Stimulated activated CD4-positive, alpha-beta T cell treated with anti-CD3 and anti-CD28 coated beads, Interleukin-2, amount 100 ng/mL, for 4 hours (primary cell): ENCODE data around the gene SCARF1.
"Not testable (repeated sequence)": the region's sequence is repeated elsewhere in the genome, so short reads cannot be mapped to it uniquely, and the experiment has no call there.

Source experiments
- DNase-seq: peaks from one replicate; pipeline ENCODE4 v3.0.0-alpha.2; 2020; ENCODE audit warnings: low read depth

The SCARF1 gene

GRCh38 chr17:1645207-1646171 lies at the start of gene SCARF1:
Gene SCARF1 (minus strand): TSS chr17:1645732. CDS start chr17:1645697, 35 bp downstream.
- no peak for DNase-seq

- DNase-seq = no peak
Measured at GRCh38 chr17:1693339-1693738, 47.8 kb upstream of the SCARF1 start.

GRCh38 chr17:1690544-1691221 lies 45.2 kb upstream of the SCARF1 start:
- DNase-seq = no peak

GRCh38 chr17:1688405-1688804 lies 42.9 kb upstream of the SCARF1 start:
- not testable (repeated sequence) for DNase-seq

GRCh38 chr17:1686086-1686485 lies 40.6 kb upstream of the SCARF1 start:
- no peak for DNase-seq

- DNase-seq = peak; percentile 97
Measured at GRCh38 chr17:1684378-1685189, 39.1 kb upstream of the SCARF1 start, which contains the start of gene PRPF8. Gene PRPF8 (minus strand): TSS chr17:1684867. CDS start chr17:1684571, 296 bp downstream.

GRCh38 chr17:1683459-1683858 lies 37.9 kb upstream of the SCARF1 start:
- DNase-seq = no peak

GRCh38 chr17:1676401-1676800 lies 30.9 kb upstream of the SCARF1 start:
- DNase-seq = no peak

GRCh38 chr17:1673041-1673785 lies 27.7 kb upstream of the SCARF1 start:
- DNase-seq = no peak

GRCh38 chr17:1663934-1664333 lies 18.4 kb upstream of the SCARF1 start:
- DNase-seq = not testable (repeated sequence)

- no peak for DNase-seq
Measured at GRCh38 chr17:1661045-1661444, 15.5 kb upstream of the SCARF1 start.

- no peak for DNase-seq
Measured at GRCh38 chr17:1658100-1658499, 12.6 kb upstream of the SCARF1 start.

- DNase-seq = no peak
Measured at GRCh38 chr17:1653735-1654134, 8.2 kb upstream of the SCARF1 start.

GRCh38 chr17:1652794-1653193 lies 7.3 kb upstream of the SCARF1 start:
- not testable (repeated sequence) for DNase-seq

- no peak for DNase-seq
Measured at GRCh38 chr17:1651559-1651844, 6.0 kb upstream of the SCARF1 start.

- no peak for DNase-seq
Measured at GRCh38 chr17:1650731-1651558, 5.4 kb upstream of the SCARF1 start.

- no peak for DNase-seq
Measured at GRCh38 chr17:1649844-1650501, 4.4 kb upstream of the SCARF1 start, which contains the start of gene RILP. Gene RILP (minus strand): TSS chr17:1649866. CDS start chr17:1649804, 62 bp downstream.

- DNase-seq = peak; percentile 91
Measured at GRCh38 chr17:1648963-1649843, 3.7 kb upstream of the SCARF1 start.
